Mucosa of rectum (tissue), 2 donors: Measurements from ENCODE around the gene PEAK1.

ENCODE experiments used
- H3K27ac ChIP-seq, 2 donors: one replicate each; pipeline ENCODE4 v1.7.0; 2013; ENCODE audit warnings: inconsistent platforms in 2 of 2, low read depth in 2 of 2, low read length in 2 of 2
- H3K27me3 ChIP-seq, 2 donors: one replicate each; pipeline ENCODE4 v1.7.0; 2013; ENCODE audit warnings: low read length in 2 of 2; ENCODE audit not compliant: control insufficient read depth in 2 of 2, insufficient read depth in 2 of 2
- H3K36me3 ChIP-seq, 2 donors: one replicate each; pipeline ENCODE4 v1.7.0; 2013; ENCODE audit warnings: low read length in 2 of 2; ENCODE audit not compliant: control insufficient read depth in 2 of 2, insufficient read depth in 2 of 2
- H3K4me1 ChIP-seq, 2 donors: one replicate each; pipeline ENCODE4 v1.7.0; 2013; ENCODE audit warnings: low read length in 2 of 2, mild to moderate bottlenecking in 1 of 2; ENCODE audit not compliant: control insufficient read depth in 2 of 2, insufficient read depth in 2 of 2
- H3K4me3 ChIP-seq, 2 donors: one replicate each; pipeline ENCODE4 v1.7.0; 2013; ENCODE audit warnings: low read length in 2 of 2
- H3K9ac ChIP-seq, 2 donors: one replicate each; pipeline ENCODE4 v1.7.0; 2013; ENCODE audit warnings: low read length in 2 of 2, low read depth in 1 of 2, mild to moderate bottlenecking in 1 of 2
- H3K9me3 ChIP-seq, 2 donors: one replicate each; pipeline ENCODE4 v1.7.0; 2013; ENCODE audit warnings: low read length in 2 of 2; ENCODE audit not compliant: control insufficient read depth in 2 of 2
- donor health status: healthy.
- donor health status: Normal muscosa, but diverticular disease.

The PEAK1 gene

GRCh38 chr15:77066971-77067690, 352.8 kb downstream of the PEAK1 start:
- H3K9ac ChIP-seq = peak overlapping the region in 1 of 2 donors; percentile 39

GRCh38 chr15:77064539-77065308, 355.2 kb downstream of the PEAK1 start:
- Histone ChIP-seq H3K36me3 (no peaks in the 10 kb centered on the region), H3K27ac (peak overlapping the region; percentile 72 to 77), H3K9me3 (no peaks in the 10 kb centered on the region), H3K9ac (peak overlapping the region in 1 of 2 donors; percentile 52), H3K27me3 (no peaks in the 10 kb centered on the region), H3K4me1 (peaks cover 31 to 65% of the 10 kb centered on the region in 2 donors), H3K4me3 (no peak overlapping the region)

More at GRCh38 chr15:77066971-77067690, 352.8 kb downstream of the PEAK1 start:
- H3K27me3 ChIP-seq = no peaks in the 10 kb centered on the region
- no peaks in the 10 kb centered on the region for H3K9me3 ChIP-seq
- no peaks in the 10 kb centered on the region for H3K36me3 ChIP-seq
- peaks cover 31 to 57% of the 10 kb centered on the region in 2 donors for H3K4me1 ChIP-seq
- peak overlapping the region; percentile 89 to 96 for H3K27ac ChIP-seq
- H3K4me3 ChIP-seq = peak overlapping the region; percentile 53 to 62

- Histone ChIP-seq H3K36me3 (no peaks in the 10 kb centered on the region), H3K9me3 (no peaks in the 10 kb centered on the region), H3K4me3 (no peak overlapping the region), H3K27ac (peak overlapping the region; percentile 72 to 77), H3K9ac (peak overlapping the region in 1 of 2 donors; percentile 52), H3K27me3 (no peaks in the 10 kb centered on the region), H3K4me1 (peaks cover 29 to 66% of the 10 kb centered on the region in 2 donors)
Observed at GRCh38 chr15:77064063-77064462, 355.8 kb downstream of the PEAK1 start.

- no peak overlapping the region for H3K4me3 ChIP-seq
- no peak overlapping the region for H3K27ac ChIP-seq
- H3K36me3 ChIP-seq = no peaks in the 10 kb centered on the region
- no peaks in the 10 kb centered on the region for H3K27me3 ChIP-seq
- H3K9ac ChIP-seq = no peak overlapping the region
- no peaks in the 10 kb centered on the region for H3K9me3 ChIP-seq
- H3K4me1 ChIP-seq = peaks cover 24 to 59% of the 10 kb centered on the region in 2 donors
Observed at GRCh38 chr15:77063249-77063648, 356.7 kb downstream of the PEAK1 start.

- Histone ChIP-seq H3K4me3 (no peak overlapping the region), H3K9ac (no peak overlapping the region), H3K4me1 (peaks cover 10 to 38% of the 10 kb centered on the region in 2 donors), H3K27me3 (no peaks in the 10 kb centered on the region), H3K9me3 (no peaks in the 10 kb centered on the region), H3K36me3 (no peaks in the 10 kb centered on the region), H3K27ac (no peak overlapping the region)
Observed at GRCh38 chr15:77060546-77060945, 359.4 kb downstream of the PEAK1 start.

GRCh38 chr15:77059786-77060361, 360.0 kb downstream of the PEAK1 start:
- H3K9ac ChIP-seq = no peak overlapping the region
- H3K9me3 ChIP-seq = no peaks in the 10 kb centered on the region
- no peak overlapping the region for H3K27ac ChIP-seq
- H3K4me3 ChIP-seq = no peak overlapping the region
- no peaks in the 10 kb centered on the region for H3K27me3 ChIP-seq
- H3K36me3 ChIP-seq = peaks cover 3% of the 10 kb centered on the region in 2 donors
- peaks cover 8 to 32% of the 10 kb centered on the region in 2 donors for H3K4me1 ChIP-seq

GRCh38 chr15:77058468-77058867, 361.4 kb downstream of the PEAK1 start:
- peaks cover 4 to 19% of the 10 kb centered on the region in 2 donors for H3K4me1 ChIP-seq
- H3K9ac ChIP-seq = no peak overlapping the region

GRCh38 chr15:77057685-77058084, 362.2 kb downstream of the PEAK1 start:
- peaks cover 4 to 18% of the 10 kb centered on the region in 2 donors for H3K36me3 ChIP-seq
- no peak overlapping the region for H3K9ac ChIP-seq
- peaks cover 4 to 19% of the 10 kb centered on the region in 2 donors for H3K4me1 ChIP-seq
- H3K4me3 ChIP-seq = no peak overlapping the region
- H3K9me3 ChIP-seq = no peaks in the 10 kb centered on the region
- H3K27me3 ChIP-seq = no peaks in the 10 kb centered on the region
- H3K27ac ChIP-seq = no peak overlapping the region

More at GRCh38 chr15:77058468-77058867, 361.4 kb downstream of the PEAK1 start:
- H3K27ac ChIP-seq = no peak overlapping the region
- no peak overlapping the region for H3K4me3 ChIP-seq
- no peaks in the 10 kb centered on the region for H3K27me3 ChIP-seq
- H3K36me3 ChIP-seq = peaks cover 3 to 15% of the 10 kb centered on the region in 2 donors
- no peaks in the 10 kb centered on the region for H3K9me3 ChIP-seq

- peaks cover 10 to 23% of the 10 kb centered on the region in 2 donors for H3K36me3 ChIP-seq
- no peak overlapping the region for H3K27ac ChIP-seq
- H3K9ac ChIP-seq = no peak overlapping the region
- H3K9me3 ChIP-seq = no peaks in the 10 kb centered on the region
- no peak overlapping the region for H3K4me3 ChIP-seq
- no peaks in the 10 kb centered on the region for H3K27me3 ChIP-seq
- H3K4me1 ChIP-seq = peaks cover 4 to 19% of the 10 kb centered on the region in 2 donors
Observed at GRCh38 chr15:77057072-77057471, 362.8 kb downstream of the PEAK1 start.

GRCh38 chr15:77053709-77054108, 366.2 kb downstream of the PEAK1 start:
- no peak overlapping the region for H3K4me3 ChIP-seq
- H3K9ac ChIP-seq = no peak overlapping the region
- no peaks in the 10 kb centered on the region for H3K9me3 ChIP-seq
- no peaks in the 10 kb centered on the region for H3K27me3 ChIP-seq
- peaks cover 21 to 28% of the 10 kb centered on the region in 2 donors for H3K36me3 ChIP-seq
- no peaks in the 10 kb centered on the region for H3K4me1 ChIP-seq
- H3K27ac ChIP-seq = no peak overlapping the region
